GM18498 (cell line): ENCODE data around the gene MGST3.
"Not testable (repeated sequence)": the region's sequence is repeated elsewhere in the genome, so short reads cannot be mapped to it uniquely, and the experiment has no call there.

Experiments
- ATAC-seq: cut with Tn5 transposase; IDR thresholded peaks from one replicate; pipeline ENCODE4 v1.9.1; 2021; ENCODE audit warnings: mild to moderate bottlenecking, moderate library complexity; ENCODE audit not compliant: unreplicated experiment

Gene MGST3

GRCh38 chr1:165648919-165649572, 18.0 kb downstream of the MGST3 start:
- no peak for ATAC-seq

- ATAC-seq = no peak
These were observed 20.1 kb downstream of the MGST3 start for GRCh38 chr1:165650981-165651625.

GRCh38 chr1:165658766-165659580, 27.9 kb downstream of the MGST3 start:
- not testable (repeated sequence) for ATAC-seq

- no peak for ATAC-seq
These were observed 28.5 kb downstream of the MGST3 start for GRCh38 chr1:165659581-165659895.

GRCh38 chr1:165661703-165662102, 30.7 kb downstream of the MGST3 start:
- no peak for ATAC-seq

GRCh38 chr1:165662186-165662585, 31.2 kb downstream of the MGST3 start:
- ATAC-seq = no peak

- ATAC-seq = no peak
These were observed 35.3 kb downstream of the MGST3 start for GRCh38 chr1:165666152-165666825.

- ATAC-seq = no peak
These were observed 37.1 kb downstream of the MGST3 start for GRCh38 chr1:165668184-165668583.

GRCh38 chr1:165671526-165671925, 40.5 kb downstream of the MGST3 start:
- no peak for ATAC-seq

GRCh38 chr1:165674599-165674998, 43.6 kb downstream of the MGST3 start:
- no peak for ATAC-seq

- no peak for ATAC-seq
These were observed 44.8 kb downstream of the MGST3 start for GRCh38 chr1:165675794-165676193.

- no peak for ATAC-seq
These were observed 47.5 kb downstream of the MGST3 start for GRCh38 chr1:165678509-165678908.

- ATAC-seq = no peak
These were observed 48.4 kb downstream of the MGST3 start for GRCh38 chr1:165679282-165680036.

- ATAC-seq = no peak
These were observed 49.3 kb downstream of the MGST3 start for GRCh38 chr1:165680303-165680702.

- ATAC-seq = not testable (repeated sequence)
These were observed 49.7 kb downstream of the MGST3 start for GRCh38 chr1:165680773-165681172.

GRCh38 chr1:165683848-165684485, 52.9 kb downstream of the MGST3 start:
- ATAC-seq = no peak

GRCh38 chr1:165686121-165686970, 55.3 kb downstream of the MGST3 start:
- ATAC-seq = peak; percentile 76

- peak; percentile 49 for ATAC-seq
These were observed 56.0 kb downstream of the MGST3 start for GRCh38 chr1:165686971-165687433.

- ATAC-seq = no peak
These were observed 57.0 kb downstream of the MGST3 start for GRCh38 chr1:165688046-165688445.
